Gastroesophageal sphincter (tissue), 3 donors: Measurements from ENCODE around the gene FBXW8.

Source experiments
- CTCF ChIP-seq, 4 experiments: fragments of 200-600 bp in 2 of 4; fragments of 450-650 bp in 2 of 4; sonication (generic) in 1 of 4; IDR thresholded peaks; one replicate each; pipeline ENCODE4 v1.5.1; 2017 to 2019; ENCODE audit warnings: antibody characterized with exemption in 4 of 4, mild to moderate bottlenecking in 2 of 4, moderate library complexity in 2 of 4
- POLR2A ChIP-seq, 2 donors: fragments of 450-650 bp; IDR thresholded peaks; one replicate each; pipeline ENCODE4 v1.6.1; 2017; ENCODE audit warnings: antibody characterized with exemption in 2 of 2, mild to moderate bottlenecking in 2 of 2, moderate library complexity in 1 of 2
- POLR2AphosphoS5 ChIP-seq: sonication (generic); formaldehyde crosslinking; IDR thresholded peaks from one replicate; pipeline ENCODE4 v1.6.1; 2017; ENCODE audit warnings: antibody characterized with exemption

GRCh38 chr12:117022465-117022864, 111.7 kb downstream of the FBXW8 start:
- no peak for TF ChIP-seq POLR2AphosphoS5
- no peak for TF ChIP-seq POLR2A (IDR thresholded peaks at IDR 0.05)
- TF ChIP-seq CTCF (IDR thresholded peaks at IDR 0.05), result no peak
